ENCODE measurements around the gene OR10X1.

The OR10X1 gene

DNA sequence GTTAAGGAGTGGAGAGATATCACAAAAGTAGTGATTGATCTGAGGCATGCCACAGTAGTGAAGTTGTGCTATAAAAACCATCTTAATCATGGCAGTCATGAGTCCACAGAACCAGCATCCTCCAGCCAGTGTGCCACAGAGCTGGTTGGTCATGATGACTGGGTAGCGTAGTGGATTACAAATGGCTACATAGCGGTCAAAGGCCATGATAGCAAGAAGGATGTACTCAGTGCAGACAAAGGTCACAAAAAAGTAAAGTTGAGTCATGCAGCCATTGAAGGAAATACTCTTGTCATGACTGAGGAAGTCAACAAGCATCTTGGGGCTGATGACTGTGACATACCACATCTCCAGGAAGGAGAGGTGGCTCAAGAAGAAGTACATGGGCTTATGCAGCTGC lies 32.2 kb downstream of the OR10X1 start:
- H3K9ac ChIP-seq (ENCODE audit: low read depth, low read length, poor library complexity) = no peak overlapping the region
- H3K9me3 ChIP-seq (replicated peaks in 1 of 2; ENCODE audit: control insufficient read depth in 2 of 2, insufficient read depth in 1 of 2, low read depth in 1 of 2, low read length in 2 of 2) = no peaks in the 10 kb centered on the region
- H3K14ac ChIP-seq (ENCODE audit: low read length) = no peak overlapping the region
- H2AK5ac ChIP-seq (ENCODE audit: low read depth, low read length) = no peak overlapping the region
- H3K79me1 ChIP-seq (ENCODE audit: low read depth, low read length) = no peaks in the 10 kb centered on the region
- H3K4me3 ChIP-seq (ENCODE audit: low read length in 2 of 2) = no peak overlapping the region
- no CpG with 5 or more reads among the region's 2 CpGs for WGBS, 2 donors (ENCODE audit: extremely low coverage in 2 of 2, insufficient read length in 2 of 2, insufficient replicate concordance in 1 of 2)
- H3K23ac ChIP-seq (ENCODE audit: low read depth, low read length, poor library complexity) = no peak overlapping the region
- no peaks in the 10 kb centered on the region for H3K36me3 ChIP-seq (replicated peaks in 1 of 2; ENCODE audit: control insufficient read depth in 2 of 2, insufficient read depth in 2 of 2, low read length in 2 of 2)
- H2BK5ac ChIP-seq (ENCODE audit: low read length) = no peak overlapping the region
- no peak overlapping the region for H3K4me2 ChIP-seq (ENCODE audit: insufficient read depth, low read length, poor library complexity, severe bottlenecking)
- DNase-seq (ENCODE audit: low spot score) = no peak
- no peaks in the 10 kb centered on the region for H3K4me1 ChIP-seq (ENCODE audit: control insufficient read depth in 2 of 2, insufficient read depth in 1 of 2, low read depth in 1 of 2, low read length in 2 of 2)
- H3K27me3 ChIP-seq (ENCODE audit: control insufficient read depth in 3 of 3, insufficient read depth in 3 of 3, low read depth in 1 of 3, low read length in 3 of 3) = no peaks in the 10 kb centered on the region
- no peak overlapping the region for H4K8ac ChIP-seq (ENCODE audit: low read depth, low read length)
- H2AFZ ChIP-seq (ENCODE audit: low read length) = no peak overlapping the region
- no peak overlapping the region for H2BK15ac ChIP-seq (ENCODE audit: low read length)
- H3K27ac ChIP-seq (replicated peaks; ENCODE audit: low read length) = no peak overlapping the region
- no peak overlapping the region for H3K18ac ChIP-seq (ENCODE audit: low read length)
- no peak overlapping the region for H4K91ac ChIP-seq (ENCODE audit: low read depth, low read length, poor library complexity)
- H3K4ac ChIP-seq (ENCODE audit: low read length) = no peak overlapping the region
- H2BK12ac ChIP-seq (ENCODE audit: low read length) = no peak overlapping the region
- no peak overlapping the region for H2BK120ac ChIP-seq (ENCODE audit: low read depth, low read length)

DNA sequence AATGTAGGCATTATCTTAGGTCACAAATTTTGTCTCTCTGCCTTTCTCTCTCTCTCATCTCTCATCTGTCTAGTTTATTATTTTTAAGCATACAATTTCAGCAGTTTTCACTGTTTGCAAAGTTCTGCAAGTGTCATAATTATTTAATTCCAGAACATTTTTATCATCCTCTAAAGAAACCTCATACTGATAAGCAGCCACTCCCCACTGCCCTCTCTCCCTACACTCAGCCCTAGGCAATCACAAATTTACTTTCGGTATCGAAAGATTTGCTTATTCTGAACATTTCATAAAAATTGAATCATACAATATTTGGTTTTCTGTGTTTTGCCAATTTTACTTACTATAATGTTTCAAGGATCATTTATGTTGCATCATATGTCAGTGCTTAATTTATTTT lies 42.1 kb downstream of the OR10X1 start:
- Histone ChIP-seq H3K4ac (ENCODE audit: low read length) (no peak overlapping the region), H3K18ac (ENCODE audit: low read length) (no peak overlapping the region), H4K91ac (ENCODE audit: low read depth, low read length, poor library complexity) (no peak overlapping the region), H2BK120ac (ENCODE audit: low read depth, low read length) (no peak overlapping the region), H2BK5ac (ENCODE audit: low read length) (no peak overlapping the region), H3K4me3 (ENCODE audit: low read length in 2 of 2) (no peak overlapping the region), H3K9ac (ENCODE audit: low read depth, low read length, poor library complexity) (no peak overlapping the region), H3K27ac (replicated peaks; ENCODE audit: low read length) (no peak overlapping the region), H4K8ac (ENCODE audit: low read depth, low read length) (no peak overlapping the region), H2AK5ac (ENCODE audit: low read depth, low read length) (no peak overlapping the region), H3K23ac (ENCODE audit: low read depth, low read length, poor library complexity) (no peak overlapping the region), H2BK15ac (ENCODE audit: low read length) (no peak overlapping the region), H3K9me3 (replicated peaks in 1 of 2; ENCODE audit: control insufficient read depth in 2 of 2, insufficient read depth in 1 of 2, low read depth in 1 of 2, low read length in 2 of 2) (no peaks in the 10 kb centered on the region), H3K27me3 (ENCODE audit: control insufficient read depth in 3 of 3, insufficient read depth in 3 of 3, low read depth in 1 of 3, low read length in 3 of 3) (no peaks in the 10 kb centered on the region), H2BK12ac (ENCODE audit: low read length) (no peak overlapping the region), H3K4me1 (ENCODE audit: control insufficient read depth in 2 of 2, insufficient read depth in 1 of 2, low read depth in 1 of 2, low read length in 2 of 2) (no peaks in the 10 kb centered on the region), H3K14ac (ENCODE audit: low read length) (no peak overlapping the region), H2AFZ (ENCODE audit: low read length) (no peak overlapping the region), H3K4me2 (ENCODE audit: insufficient read depth, low read length, poor library complexity, severe bottlenecking) (no peak overlapping the region), H3K36me3 (replicated peaks in 1 of 2; ENCODE audit: control insufficient read depth in 2 of 2, insufficient read depth in 2 of 2, low read length in 2 of 2) (no peaks in the 10 kb centered on the region), H3K79me1 (ENCODE audit: low read depth, low read length) (no peaks in the 10 kb centered on the region)
- WGBS, 2 donors (ENCODE audit: extremely low coverage in 2 of 2, insufficient read length in 2 of 2, insufficient replicate concordance in 1 of 2) = no CpG with 5 or more reads among the region's 2 CpGs
- no peak for DNase-seq (ENCODE audit: low spot score)

DNA sequence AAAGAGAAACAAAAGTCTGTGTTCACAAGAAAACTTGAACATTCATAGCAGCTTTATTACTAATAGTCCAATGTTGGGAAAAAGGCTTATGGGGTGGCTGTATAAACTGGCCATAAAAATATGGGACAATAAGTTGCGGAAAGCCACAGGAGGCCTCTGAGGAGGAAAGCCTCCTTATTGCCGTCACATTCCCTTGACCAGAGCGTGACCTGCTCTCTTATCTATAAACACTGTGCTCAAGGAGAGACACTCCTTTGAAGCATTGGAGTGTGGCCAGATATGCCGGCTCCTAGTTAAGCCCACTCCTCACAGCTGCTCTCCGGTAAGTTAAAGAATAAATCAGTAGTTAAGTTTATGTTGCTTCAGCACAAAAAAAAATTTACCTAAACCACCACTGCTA lies 45.2 kb downstream of the OR10X1 start:
- Histone ChIP-seq H3K9ac (ENCODE audit: low read depth, low read length, poor library complexity) (no peak overlapping the region), H3K18ac (ENCODE audit: low read length) (no peak overlapping the region), H3K4me1 (ENCODE audit: control insufficient read depth in 2 of 2, insufficient read depth in 1 of 2, low read depth in 1 of 2, low read length in 2 of 2) (no peaks in the 10 kb centered on the region), H2BK120ac (ENCODE audit: low read depth, low read length) (no peak overlapping the region), H3K23ac (ENCODE audit: low read depth, low read length, poor library complexity) (no peak overlapping the region), H3K4me3 (ENCODE audit: low read length in 2 of 2) (no peak overlapping the region), H2BK5ac (ENCODE audit: low read length) (no peak overlapping the region), H4K91ac (ENCODE audit: low read depth, low read length, poor library complexity) (no peak overlapping the region), H3K36me3 (replicated peaks in 1 of 2; ENCODE audit: control insufficient read depth in 2 of 2, insufficient read depth in 2 of 2, low read length in 2 of 2) (no peaks in the 10 kb centered on the region), H3K79me1 (ENCODE audit: low read depth, low read length) (no peaks in the 10 kb centered on the region), H2AK5ac (ENCODE audit: low read depth, low read length) (no peak overlapping the region), H3K14ac (ENCODE audit: low read length) (no peak overlapping the region), H2AFZ (ENCODE audit: low read length) (no peak overlapping the region), H3K27ac (replicated peaks; ENCODE audit: low read length) (no peak overlapping the region), H2BK15ac (ENCODE audit: low read length) (no peak overlapping the region), H3K4ac (ENCODE audit: low read length) (no peak overlapping the region), H4K8ac (ENCODE audit: low read depth, low read length) (no peak overlapping the region), H3K27me3 (ENCODE audit: control insufficient read depth in 3 of 3, insufficient read depth in 3 of 3, low read depth in 1 of 3, low read length in 3 of 3) (no peaks in the 10 kb centered on the region), H3K4me2 (ENCODE audit: insufficient read depth, low read length, poor library complexity, severe bottlenecking) (no peak overlapping the region), H3K9me3 (replicated peaks in 1 of 2; ENCODE audit: control insufficient read depth in 2 of 2, insufficient read depth in 1 of 2, low read depth in 1 of 2, low read length in 2 of 2) (no peaks in the 10 kb centered on the region), H2BK12ac (ENCODE audit: low read length) (no peak overlapping the region)
- DNase-seq (ENCODE audit: low spot score) = no peak
- WGBS, 2 donors (ENCODE audit: extremely low coverage in 2 of 2, insufficient read length in 2 of 2, insufficient replicate concordance in 1 of 2) = no CpG with 5 or more reads among the region's 5 CpGs
